K562 (cell line): ENCODE data around the gene ABLIM1. TPM values are rescaled to one million over a fixed set of nuclear protein-coding genes. Genes with fewer than 3 reads are reported as not detected.

Experiments
- ATAC-seq: fragments of 200-7000 bp; cut with Tn5 transposase; 3 replicates; pipeline ENCODE4 v1.9.1; 2020; ENCODE audit warnings: moderate library complexity
- BruUV-seq: library from RNA; stranded (reverse); fragments of 400-500 nt; replicated peaks from 2 replicates; lab custom pipeline; 2021; lab: Mats Ljungman, UMichigan
- CTCF ChIA-PET: fragments of 300-600 bp; formaldehyde crosslinking; extraction: SDS; loops from one replicate; lab custom pipeline; 2021; ENCODE audit warnings: low intra/inter-chr PET ratio; lab: Yijun Ruan, JAX
- POLR2A ChIA-PET: fragments of 300-600, 350-650 bp; sonication (Branson Sonifier 250); formaldehyde crosslinking; extraction: SDS; loops from one replicate; lab custom pipeline; 2021; ENCODE audit warnings: antibody characterized with exemption, inconsistent platforms; lab: Yijun Ruan, JAX
- DNase-seq, 4 experiments: peaks; one replicate each; pipeline versions ENCODE4 v3.0.0 to v3.0.0-alpha.2; 2011 to 2018; ENCODE audit warnings: low spot score in 3 of 4, mixed read lengths in 3 of 4; ENCODE audit errors: extremely low read depth in 1 of 4
- FAIRE-seq: peaks from 2 replicates; lab custom pipeline; 2011; peaks lifted over from hg19 to GRCh38; lab: Jason Lieb, UNC
- H2AFZ ChIP-seq: 2 replicates; pipeline ENCODE4 v1.6.0; 2011; ENCODE audit warnings: low read depth, low read length, control low read depth, inconsistent platforms
- H3K27ac ChIP-seq: fragments of 200-600 bp; 3 replicates; pipeline ENCODE4 v1.8.0; 2011; ENCODE audit warnings: low read depth, mild to moderate bottlenecking, control low read depth, inconsistent platforms, low read length, moderate library complexity, mixed read lengths; ENCODE audit errors: extremely low read depth
- H3K27me3 ChIP-seq, 2 experiments: fragments of 300-600 bp in 1 of 2; 2 replicates in 1 of 2; 3 replicates in 1 of 2; pipeline versions ENCODE4 v1.6.0 to v1.8.0; 2011; ENCODE audit warnings: inconsistent platforms in 2 of 2, low read length in 2 of 2, mild to moderate bottlenecking in 1 of 2, mixed read lengths in 1 of 2, moderate library complexity in 1 of 2; ENCODE audit not compliant: control insufficient read depth in 2 of 2, insufficient read depth in 2 of 2
- H3K36me3 ChIP-seq: fragments of 300-600 bp; 3 replicates; pipeline ENCODE4 v1.8.0; 2011; ENCODE audit warnings: mild to moderate bottlenecking, low read length, inconsistent platforms; ENCODE audit not compliant: control insufficient read depth, insufficient read depth
- H3K4me1 ChIP-seq, 2 experiments: fragments of 200-600 bp in 1 of 2; replicated peaks in 1 of 2; 2 replicates in 1 of 2; 3 replicates in 1 of 2; pipeline versions ENCODE4 v1.5.1 to v1.8.0; 2011; ENCODE audit warnings: inconsistent platforms in 2 of 2, low read length in 2 of 2, mild to moderate bottlenecking in 1 of 2, mixed read lengths in 1 of 2, moderate library complexity in 1 of 2; ENCODE audit not compliant: control insufficient read depth in 2 of 2, insufficient read depth in 2 of 2
- H3K4me2 ChIP-seq: 2 replicates; pipeline ENCODE4 v1.6.1; 2011; ENCODE audit warnings: low read length, control low read depth, inconsistent platforms, mixed read lengths; ENCODE audit not compliant: insufficient read depth
- H3K4me3 ChIP-seq: fragments of 200-600 bp; sonication (generic), shearing (Covaris generic); 2 replicates; pipeline ENCODE4 v1.5.1; 2016; ENCODE audit warnings: control low read depth, inconsistent platforms
- H3K79me2 ChIP-seq: fragments of 200-600 bp; 3 replicates; pipeline ENCODE4 v1.8.0; 2011; ENCODE audit warnings: low read length, inconsistent platforms; ENCODE audit not compliant: control insufficient read depth, insufficient read depth
- H3K9ac ChIP-seq, 2 experiments: 2 replicates each; pipeline versions ENCODE4 v1.6.0 to v1.6.1; 2011; ENCODE audit warnings: low read depth in 2 of 2, low read length in 2 of 2, control low read depth in 1 of 2, inconsistent platforms in 1 of 2, mild to moderate bottlenecking in 1 of 2, mixed read lengths in 1 of 2; ENCODE audit not compliant: insufficient read depth in 1 of 2
- H3K9me1 ChIP-seq: one replicate; pipeline ENCODE4 v1.6.0; 2011; ENCODE audit warnings: inconsistent platforms, mild to moderate bottlenecking, low read length, moderate library complexity; ENCODE audit not compliant: control insufficient read depth, insufficient read depth
- H3K9me3 ChIP-seq: replicated peaks from 2 replicates; pipeline ENCODE4 v1.5.1; 2011; ENCODE audit warnings: low read depth, low read length, inconsistent platforms; ENCODE audit not compliant: control insufficient read depth, insufficient read depth
- H4K20me1 ChIP-seq: replicated peaks from 2 replicates; pipeline ENCODE4 v1.6.1; 2011; ENCODE audit warnings: low read length, inconsistent platforms, mixed read lengths; ENCODE audit not compliant: control insufficient read depth, insufficient read depth
- HOXB6 ChIP-seq: fragments of 250-450 bp; sonication (Bioruptor Pico); IDR thresholded peaks from 2 replicates; pipeline ENCODE4 v1.5.1; 2022; ENCODE audit warnings: mild to moderate bottlenecking, borderline replicate concordance
- JUND ChIP-seq, 2 experiments: IDR thresholded peaks; 2 replicates in 1 of 2; 3 replicates in 1 of 2; pipeline ENCODE4 v1.6.1; 2011; ENCODE audit warnings: borderline replicate concordance in 2 of 2, low read depth in 2 of 2, low read length in 2 of 2, improper control_type of control experiment in 1 of 2, missing biosample characterization in 1 of 2, missing genetic modification characterization in 1 of 2, missing genetic modification reagents in 1 of 2
- MEIS2 ChIP-seq: fragments of 450-650 bp; IDR thresholded peaks from 2 replicates; pipeline ENCODE4 v1.6.1; 2014; ENCODE audit warnings: mild to moderate bottlenecking; ENCODE audit not compliant: partially characterized antibody
- ZNF354B ChIP-seq: fragments of 250-450 bp; sonication (Bioruptor Pico); IDR thresholded peaks from 2 replicates; pipeline ENCODE4 v1.4.0; 2020
- WGBS: fragments of 100-300 bp; shearing (Covaris generic); methylation state at CpG from one replicate; pipeline ENCODE4 v1.1.6; 2016; ENCODE audit warnings: low coverage, mixed read lengths; ENCODE audit not compliant: insufficient coverage; ENCODE audit errors: missing lambda C conversion rate; 5-methylcytosine and 5-hydroxymethylcytosine counted together
- in situ Hi-C: fragments of 300-500 bp; cut with MboI; formaldehyde crosslinking; loops from 4 replicates; pipeline ENCODE4 v1.15.0; 2018; ENCODE audit warnings: inconsistent platforms, mixed read lengths
- intact Hi-C: fragments of 100-400 bp; cut with micrococcal nuclease; formaldehyde crosslinking; loops from 2 replicates; pipeline ENCODE4 v1.14.2; 2022
- polyA plus RNA-seq, 8 experiments: library from polyadenylated mRNA; depleted of rRNA in 4 of 8; stranded (reverse) in 5 of 8; unstranded in 3 of 8; fragments of >200 nt; fragmentation: Nextera tagmentation in 2 of 8; fragmentation: Illumina TruSeq in 1 of 8; extraction: Ambion mirVana in 2 of 8; extraction: Trizol in 1 of 8; gene quantifications; 2 replicates each; pipeline versions ENCODE4 v1.2.1 to v1.2.3, GENCODE V29; 2011 to 2014; ENCODE audit warnings: inconsistent platforms in 1 of 8, missing spikeins in 1 of 8
- total RNA-seq, 7 experiments: library from RNA; depleted of rRNA in 6 of 7; stranded (reverse); fragments of >200 nt in 6 of 7; fragmentation: Illumina TruSeq in 2 of 7; extraction: Trizol in 2 of 7; gene quantifications; 2 replicates each; pipeline versions ENCODE4 v1.2.1 to v1.2.3, GENCODE V29; 2011 to 2021; ENCODE audit warnings: low replicate concordance in 1 of 7
- TF ChIP-seq, protein P1 (sequence below): fragments of 250-450 bp; sonication (Bioruptor Pico); IDR thresholded peaks from 2 replicates; pipeline ENCODE4 v1.4.0; 2020
- TF ChIP-seq, protein P2 (sequence below), 2 experiments: fragments of 150-350 bp in 1 of 2; IDR thresholded peaks; 2 replicates each; pipeline ENCODE4 v1.6.1; 2012 to 2016; ENCODE audit warnings: low read depth in 2 of 2, low read length in 2 of 2, mild to moderate bottlenecking in 1 of 2, moderate library complexity in 1 of 2

The ABLIM1 gene
- total and polyA plus RNA-seq, 9 of the 15 experiments (the other 6 are each of a cell fraction or from before 2014, with no cell fraction given) = 0.07 to 0.49 (median 0.14) TPM; not detected in 6

DNA sequence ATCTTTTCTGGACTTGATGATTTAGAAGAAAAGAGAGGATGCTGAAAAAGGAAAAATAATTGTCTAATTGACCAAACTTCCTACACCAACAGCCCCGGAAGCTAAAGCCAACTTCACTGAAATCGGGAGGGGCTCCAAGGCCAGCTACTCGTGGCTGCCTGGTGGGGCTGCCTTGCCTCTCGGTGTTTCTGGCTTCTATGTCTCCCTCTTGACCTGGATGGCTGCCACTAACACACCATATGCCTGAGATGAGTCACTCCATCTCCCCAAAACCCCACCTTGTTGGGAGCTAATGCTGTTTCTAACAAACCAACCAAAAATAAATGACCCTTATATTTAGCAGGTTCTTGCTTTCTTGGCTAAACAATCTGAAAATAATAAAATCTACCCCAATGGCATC, 166.1 kb downstream of the ABLIM1 start:
- Histone ChIP-seq H3K79me2 (no peaks in the 10 kb centered on the region), H3K4me1 (no peaks in the 10 kb centered on the region), H3K9ac (no peak overlapping the region), H4K20me1 (no peaks in the 10 kb centered on the region), H3K4me3 (no peak overlapping the region), H3K4me2 (no peak overlapping the region), H3K36me3 (no peaks in the 10 kb centered on the region), H3K9me3 (no peaks in the 10 kb centered on the region), H3K27me3 (peaks cover 0 to 4% of the 10 kb centered on the region in 2 experiments; a peak in 1 of 5 replicates), H2AFZ (no peak overlapping the region), H3K9me1 (no peaks in the 10 kb centered on the region), H3K27ac (no peak overlapping the region)
- in situ Hi-C loops = no loop called here
- FAIRE-seq = no peak
- POLR2A ChIA-PET = no interaction called here
- BruUV-seq = no TSS peak
- CTCF ChIA-PET = no interaction called here
- no peak for ATAC-seq
- TF ChIP-seq ZNF354B (no peak), JUND (IDR thresholded peaks at IDR 0.05; ENCODE audit: borderline replicate concordance, low read depth, low read length) (no peak), JUND (tag; IDR thresholded peaks at IDR 0.05; ENCODE audit: borderline replicate concordance, low read depth, low read length) (no peak), MEIS2 (no peak), HOXB6 (no peak)
- TF ChIP-seq, protein P1, sequence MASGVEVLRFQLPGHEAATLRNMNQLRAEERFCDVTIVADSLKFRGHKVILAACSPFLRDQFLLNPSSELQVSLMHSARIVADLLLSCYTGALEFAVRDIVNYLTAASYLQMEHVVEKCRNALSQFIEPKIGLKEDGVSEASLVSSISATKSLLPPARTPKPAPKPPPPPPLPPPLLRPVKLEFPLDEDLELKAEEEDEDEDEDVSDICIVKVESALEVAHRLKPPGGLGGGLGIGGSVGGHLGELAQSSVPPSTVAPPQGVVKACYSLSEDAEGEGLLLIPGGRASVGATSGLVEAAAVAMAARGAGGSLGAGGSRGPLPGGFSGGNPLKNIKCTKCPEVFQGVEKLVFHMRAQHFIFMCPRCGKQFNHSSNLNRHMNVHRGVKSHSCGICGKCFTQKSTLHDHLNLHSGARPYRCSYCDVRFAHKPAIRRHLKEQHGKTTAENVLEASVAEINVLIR (CRISPR knock-in tag) = no peak
- TF ChIP-seq, protein P2, sequence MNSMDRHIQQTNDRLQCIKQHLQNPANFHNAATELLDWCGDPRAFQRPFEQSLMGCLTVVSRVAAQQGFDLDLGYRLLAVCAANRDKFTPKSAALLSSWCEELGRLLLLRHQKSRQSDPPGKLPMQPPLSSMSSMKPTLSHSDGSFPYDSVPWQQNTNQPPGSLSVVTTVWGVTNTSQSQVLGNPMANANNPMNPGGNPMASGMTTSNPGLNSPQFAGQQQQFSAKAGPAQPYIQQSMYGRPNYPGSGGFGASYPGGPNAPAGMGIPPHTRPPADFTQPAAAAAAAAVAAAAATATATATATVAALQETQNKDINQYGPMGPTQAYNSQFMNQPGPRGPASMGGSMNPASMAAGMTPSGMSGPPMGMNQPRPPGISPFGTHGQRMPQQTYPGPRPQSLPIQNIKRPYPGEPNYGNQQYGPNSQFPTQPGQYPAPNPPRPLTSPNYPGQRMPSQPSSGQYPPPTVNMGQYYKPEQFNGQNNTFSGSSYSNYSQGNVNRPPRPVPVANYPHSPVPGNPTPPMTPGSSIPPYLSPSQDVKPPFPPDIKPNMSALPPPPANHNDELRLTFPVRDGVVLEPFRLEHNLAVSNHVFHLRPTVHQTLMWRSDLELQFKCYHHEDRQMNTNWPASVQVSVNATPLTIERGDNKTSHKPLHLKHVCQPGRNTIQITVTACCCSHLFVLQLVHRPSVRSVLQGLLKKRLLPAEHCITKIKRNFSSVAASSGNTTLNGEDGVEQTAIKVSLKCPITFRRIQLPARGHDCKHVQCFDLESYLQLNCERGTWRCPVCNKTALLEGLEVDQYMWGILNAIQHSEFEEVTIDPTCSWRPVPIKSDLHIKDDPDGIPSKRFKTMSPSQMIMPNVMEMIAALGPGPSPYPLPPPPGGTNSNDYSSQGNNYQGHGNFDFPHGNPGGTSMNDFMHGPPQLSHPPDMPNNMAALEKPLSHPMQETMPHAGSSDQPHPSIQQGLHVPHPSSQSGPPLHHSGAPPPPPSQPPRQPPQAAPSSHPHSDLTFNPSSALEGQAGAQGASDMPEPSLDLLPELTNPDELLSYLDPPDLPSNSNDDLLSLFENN (IDR thresholded peaks at IDR 0.05; ENCODE audit: low read depth in 2 of 2, low read length in 2 of 2) = no peak
- WGBS = 0% methylated on average over 2 of the region's 4 CpGs
- DNase-seq = no peak
- intact Hi-C loops = no loop called here
